ENCODE measurements around the gene ACBD3. TPM values are rescaled to one million over a fixed set of nuclear protein-coding genes. Genes with fewer than 3 reads are reported as not detected.
"Not testable (repeated sequence)": the region's sequence is repeated elsewhere in the genome, so short reads cannot be mapped to it uniquely, and the experiment has no call there.

The ACBD3 gene
- total RNA-seq, 5 donors from 2014 or later (not counting 1 experiment from before 2014, with no cell fraction given): 21.7 to 26.2 (median 22.5) TPM

DNA sequence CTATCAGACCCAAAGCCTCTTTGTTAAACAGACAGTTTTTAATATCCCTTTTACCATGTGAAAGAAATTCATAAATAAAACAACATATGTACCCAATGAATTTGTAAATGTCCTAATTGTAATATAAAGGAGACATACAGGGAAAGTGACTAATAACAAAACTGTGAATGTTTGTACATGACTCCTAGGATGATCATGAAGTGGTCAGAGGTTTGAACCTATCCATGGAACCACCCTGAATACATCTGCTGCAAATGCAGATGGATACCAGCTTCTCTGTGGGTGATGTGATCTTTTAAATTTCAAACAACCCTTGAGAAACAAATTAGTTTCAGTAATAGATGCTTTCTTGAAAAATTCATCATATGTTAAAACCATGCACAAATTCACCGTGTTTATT, 16.7 kb upstream of the ACBD3 start:
- DNase-seq (no peak), ATAC-seq (replicated peaks in 1 of 4) (no peak)
- Mint-ChIP-seq H3K4me1 (no peaks in the 10 kb centered on the region), H3K27me3 (peaks cover 4 to 15% of the 10 kb centered on the region in 2 donors), H3K27ac (no peak overlapping the region), H3K4me3 (no peak overlapping the region), H3K9me3 (no peaks in the 10 kb centered on the region), H3K36me3 (no peaks in the 10 kb centered on the region)
- POLR2A ChIA-PET: interaction anchor here in 1 of 2 donors (0.6 kb wide), 1 partner anchor 347 kb away, joined by 3 read pairs; no protein-coding TSS in a partner anchor
- no peak overlapping the region for H3K4me3 ChIP-seq (ENCODE audit: control insufficient read depth in 1 of 2, extremely low read depth in 1 of 2, low read length in 1 of 2)
- H3K4me1 ChIP-seq (ENCODE audit: control insufficient read depth in 1 of 2, extremely low read depth in 1 of 2, insufficient read depth in 2 of 2, low read length in 2 of 2): no peaks in the 10 kb centered on the region
- peaks cover 0 to 11% of the 10 kb centered on the region in 2 experiments for H3K27me3 ChIP-seq (replicated peaks in 1 of 2; ENCODE audit: control insufficient read depth in 2 of 2, extremely low read depth in 1 of 2, insufficient read depth in 2 of 2, low read length in 1 of 2)
- no peaks in the 10 kb centered on the region for H3K9me3 ChIP-seq
- no peak overlapping the region for H3K27ac ChIP-seq (ENCODE audit: low read length)
- CTCF ChIA-PET: interaction anchor here in 1 of 2 donors (0.7 kb wide), 1 partner anchor 171 kb away, joined by 3 read pairs; no protein-coding TSS in a partner anchor
- no CpG with 5 or more reads among the region's 1 CpG for WGBS (ENCODE audit: insufficient coverage)
- no peaks in the 10 kb centered on the region for H3K36me3 ChIP-seq (ENCODE audit: control insufficient read depth in 2 of 2, extremely low read depth in 1 of 2, insufficient read depth in 1 of 2, low read length in 1 of 2)

DNA sequence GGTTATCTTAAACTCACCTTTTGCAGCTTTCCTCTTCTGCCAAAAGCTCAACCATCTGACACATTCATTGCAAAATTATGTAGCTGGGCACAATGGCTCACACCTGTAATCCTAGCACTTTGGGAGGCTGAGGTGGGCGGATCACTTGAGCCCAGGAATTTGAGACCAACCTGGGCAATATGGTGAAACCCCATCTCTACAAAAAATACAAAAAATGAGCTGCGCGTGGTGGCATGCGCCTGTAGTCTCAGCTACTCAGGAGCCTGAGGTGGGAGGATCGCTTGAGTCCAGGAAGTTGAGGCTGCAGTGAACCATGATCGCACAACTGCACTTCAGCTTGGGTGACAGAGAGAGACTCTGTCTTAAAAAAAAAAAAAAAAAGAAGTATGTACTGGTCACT, 16.1 kb upstream of the ACBD3 start:
- ChIA-PET CTCF (interaction anchor here (0.7 to 1.2 kb wide), 2 partner anchors 76 to 172 kb away, joined by 3 read pairs; no protein-coding TSS in a partner anchor), POLR2A (interaction anchor here in 1 of 2 donors (0.6 kb wide), 2 partner anchors 348 to 707 kb away, joined by 3 read pairs; no protein-coding TSS in a partner anchor)
- not testable (repeated sequence) for H3K9me3 ChIP-seq; H3K27ac ChIP-seq (ENCODE audit: low read length); DNase-seq; H3K4me1 Mint-ChIP-seq; H3K36me3 ChIP-seq (ENCODE audit: control insufficient read depth in 2 of 2, extremely low read depth in 1 of 2, insufficient read depth in 1 of 2, low read length in 1 of 2); H3K27ac Mint-ChIP-seq; H3K4me3 Mint-ChIP-seq; H3K4me3 ChIP-seq (ENCODE audit: control insufficient read depth in 1 of 2, extremely low read depth in 1 of 2, low read length in 1 of 2); H3K36me3 Mint-ChIP-seq; ATAC-seq (replicated peaks in 1 of 4); H3K9me3 Mint-ChIP-seq; H3K4me1 ChIP-seq (ENCODE audit: control insufficient read depth in 1 of 2, extremely low read depth in 1 of 2, insufficient read depth in 2 of 2, low read length in 2 of 2)
- H3K27me3 ChIP-seq (replicated peaks in 1 of 2; ENCODE audit: control insufficient read depth in 2 of 2, extremely low read depth in 1 of 2, insufficient read depth in 2 of 2, low read length in 1 of 2): peaks cover 0 to 15% of the 10 kb centered on the region in 2 experiments
- peaks cover 4 to 15% of the 10 kb centered on the region in 2 donors for H3K27me3 Mint-ChIP-seq
- no CpG with 5 or more reads among the region's 6 CpGs for WGBS (ENCODE audit: insufficient coverage)

DNA sequence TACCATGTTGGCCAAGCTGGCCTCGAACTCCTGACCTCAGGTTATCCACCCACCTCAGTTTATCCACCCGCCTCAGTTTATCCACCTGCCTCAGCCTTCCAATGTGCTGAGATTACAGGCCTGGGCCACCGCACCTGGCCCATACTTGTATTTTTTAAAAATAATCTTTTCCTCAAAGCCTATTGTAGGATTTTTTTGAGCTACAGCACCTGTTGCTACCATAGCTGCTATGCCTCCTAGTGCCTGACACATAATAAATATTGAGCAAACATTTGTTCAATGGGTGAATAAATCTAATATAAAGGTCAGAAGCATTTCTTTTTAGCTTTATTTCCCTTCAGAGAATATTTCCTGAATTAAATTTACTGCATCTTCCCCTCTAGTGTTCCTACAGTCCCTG, 15.7 kb upstream of the ACBD3 start:
- H3K4me3 ChIP-seq (ENCODE audit: control insufficient read depth in 1 of 2, extremely low read depth in 1 of 2, low read length in 1 of 2): no peak overlapping the region
- peaks cover 0 to 15% of the 10 kb centered on the region in 2 experiments for H3K27me3 ChIP-seq (replicated peaks in 1 of 2; ENCODE audit: control insufficient read depth in 2 of 2, extremely low read depth in 1 of 2, insufficient read depth in 2 of 2, low read length in 1 of 2)
- ATAC-seq (replicated peaks in 1 of 4) (no peak), DNase-seq (no peak)
- H3K27ac ChIP-seq (ENCODE audit: low read length): no peak overlapping the region
- H3K36me3 ChIP-seq (ENCODE audit: control insufficient read depth in 2 of 2, extremely low read depth in 1 of 2, insufficient read depth in 1 of 2, low read length in 1 of 2): no peaks in the 10 kb centered on the region
- ChIA-PET POLR2A (interaction anchor here in 1 of 2 donors (0.6 kb wide), 1 partner anchor 706 kb away, joined by 3 read pairs; no protein-coding TSS in a partner anchor), CTCF (interaction anchor here in 1 of 2 donors (1.2 kb wide), 1 partner anchor 76 kb away, joined by 3 read pairs; no protein-coding TSS in a partner anchor)
- no peaks in the 10 kb centered on the region for H3K36me3 Mint-ChIP-seq
- no peaks in the 10 kb centered on the region for H3K9me3 Mint-ChIP-seq
- H3K9me3 ChIP-seq: no peaks in the 10 kb centered on the region
- no peak overlapping the region for H3K4me3 Mint-ChIP-seq
- H3K27ac Mint-ChIP-seq: no peak overlapping the region
- WGBS (ENCODE audit: insufficient coverage): no CpG with 5 or more reads among the region's 3 CpGs
- H3K4me1 Mint-ChIP-seq: no peaks in the 10 kb centered on the region
- H3K4me1 ChIP-seq (ENCODE audit: control insufficient read depth in 1 of 2, extremely low read depth in 1 of 2, insufficient read depth in 2 of 2, low read length in 2 of 2): no peaks in the 10 kb centered on the region
- H3K27me3 Mint-ChIP-seq: peaks cover 4 to 15% of the 10 kb centered on the region in 2 donors

DNA sequence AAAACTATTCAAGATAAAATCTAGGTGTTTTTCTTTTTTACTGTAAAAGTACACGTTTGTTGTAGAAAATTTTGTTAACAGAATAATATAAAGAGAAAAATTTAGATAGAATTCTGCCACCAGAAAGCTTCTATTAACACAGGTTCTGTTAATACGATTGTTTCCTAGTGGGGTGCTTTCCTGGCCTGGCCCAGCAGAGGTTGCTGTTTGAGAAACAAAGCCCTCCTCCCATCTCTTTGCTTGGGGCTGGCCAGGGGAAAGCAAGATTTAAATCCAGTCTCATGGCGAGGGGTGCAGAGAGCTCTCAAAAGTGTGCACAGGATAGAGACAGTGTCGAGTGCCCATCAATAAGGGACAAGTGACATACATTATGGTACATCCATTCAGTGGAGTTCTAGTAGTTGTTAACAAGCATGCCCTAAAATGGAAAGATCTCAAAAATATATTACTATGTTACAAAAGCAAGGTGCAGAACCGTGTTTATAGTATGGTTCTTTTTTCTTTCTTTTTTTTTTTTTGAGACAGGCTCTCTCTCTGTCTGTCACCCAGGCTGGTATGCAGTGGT, 14.6 kb upstream of the ACBD3 start:
- Histone ChIP-seq H3K27me3 (replicated peaks in 1 of 2; ENCODE audit: control insufficient read depth in 2 of 2, extremely low read depth in 1 of 2, insufficient read depth in 2 of 2, low read length in 1 of 2) (peaks cover 0 to 15% of the 10 kb centered on the region in 2 experiments), H3K4me1 (ENCODE audit: control insufficient read depth in 1 of 2, extremely low read depth in 1 of 2, insufficient read depth in 2 of 2, low read length in 2 of 2) (peaks cover 0 to 3% of the 10 kb centered on the region in 2 experiments), H3K9me3 (no peaks in the 10 kb centered on the region), H3K36me3 (ENCODE audit: control insufficient read depth in 2 of 2, extremely low read depth in 1 of 2, insufficient read depth in 1 of 2, low read length in 1 of 2) (no peaks in the 10 kb centered on the region), H3K27ac (ENCODE audit: low read length) (no peak overlapping the region), H3K4me3 (ENCODE audit: control insufficient read depth in 1 of 2, extremely low read depth in 1 of 2, low read length in 1 of 2) (no peak overlapping the region)
- no peak overlapping the region for H3K4me3 Mint-ChIP-seq
- ChIA-PET POLR2A (interaction anchor here in 1 of 2 donors (0.6 kb wide), 1 partner anchor 17 kb away, joined by 3 read pairs; no protein-coding TSS in a partner anchor), CTCF (interaction anchor here in 1 of 2 donors (0.8 to 1.0 kb wide), 2 partner anchors 12 to 76 kb away, joined by 3 to 4 read pairs; no protein-coding TSS in a partner anchor)
- H3K9me3 Mint-ChIP-seq: no peaks in the 10 kb centered on the region
- no peak overlapping the region for H3K27ac Mint-ChIP-seq
- H3K27me3 Mint-ChIP-seq: peaks cover 4 to 15% of the 10 kb centered on the region in 2 donors
- DNase-seq (peak in 1 of 35 experiments; percentile 9), ATAC-seq (replicated peaks in 1 of 4) (no peak)
- WGBS (ENCODE audit: insufficient coverage): no CpG with 5 or more reads among the region's 5 CpGs
- peaks cover 0 to 3% (median 2%) of the 10 kb centered on the region in 3 donors for H3K4me1 Mint-ChIP-seq
- H3K36me3 Mint-ChIP-seq: no peaks in the 10 kb centered on the region

DNA sequence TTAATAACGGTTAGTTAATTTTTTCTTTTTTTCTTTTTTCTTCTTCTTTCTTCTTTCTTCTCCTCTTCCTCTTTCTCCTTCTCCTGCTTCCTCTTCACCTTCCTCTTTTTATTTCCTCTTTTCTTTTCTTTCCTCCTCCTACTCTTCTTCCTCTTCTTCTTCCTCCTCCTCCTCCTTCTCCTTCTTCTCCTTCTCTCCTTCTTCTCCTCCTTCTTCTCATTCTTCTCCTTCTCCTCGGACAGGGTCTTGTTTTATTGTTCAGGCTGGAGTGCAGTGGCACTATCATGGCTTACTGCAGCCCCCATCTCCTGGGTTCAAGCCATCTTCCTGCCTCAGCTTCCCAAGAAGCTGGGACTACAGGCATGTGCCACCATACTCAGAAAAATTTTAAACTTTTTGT, 13.4 kb upstream of the ACBD3 start:
- 40% methylated on average over 1 of the region's 2 CpGs for WGBS (ENCODE audit: insufficient coverage)
- Mint-ChIP-seq H3K4me1 (peaks cover 0 to 3% (median 2%) of the 10 kb centered on the region in 3 donors), H3K27me3 (peaks cover 7 to 18% of the 10 kb centered on the region in 2 donors), H3K36me3 (no peaks in the 10 kb centered on the region), H3K27ac (no peak overlapping the region), H3K4me3 (no peak overlapping the region), H3K9me3 (no peaks in the 10 kb centered on the region)
- ChIA-PET CTCF (interaction anchor here in 1 of 2 donors (1.0 kb wide), 1 partner anchor 75 kb away, joined by 4 read pairs; no protein-coding TSS in a partner anchor), POLR2A (no interaction called here)
- Histone ChIP-seq H3K4me3 (ENCODE audit: control insufficient read depth in 1 of 2, extremely low read depth in 1 of 2, low read length in 1 of 2) (no peak overlapping the region), H3K4me1 (ENCODE audit: control insufficient read depth in 1 of 2, extremely low read depth in 1 of 2, insufficient read depth in 2 of 2, low read length in 2 of 2) (peaks cover 0 to 3% of the 10 kb centered on the region in 2 experiments), H3K27ac (ENCODE audit: low read length) (no peak overlapping the region), H3K9me3 (no peaks in the 10 kb centered on the region), H3K36me3 (ENCODE audit: control insufficient read depth in 2 of 2, extremely low read depth in 1 of 2, insufficient read depth in 1 of 2, low read length in 1 of 2) (no peaks in the 10 kb centered on the region), H3K27me3 (replicated peaks in 1 of 2; ENCODE audit: control insufficient read depth in 2 of 2, extremely low read depth in 1 of 2, insufficient read depth in 2 of 2, low read length in 1 of 2) (peaks cover 0 to 14% of the 10 kb centered on the region in 2 experiments)
- no peak for DNase-seq
- no peak for ATAC-seq (replicated peaks in 1 of 4)

DNA sequence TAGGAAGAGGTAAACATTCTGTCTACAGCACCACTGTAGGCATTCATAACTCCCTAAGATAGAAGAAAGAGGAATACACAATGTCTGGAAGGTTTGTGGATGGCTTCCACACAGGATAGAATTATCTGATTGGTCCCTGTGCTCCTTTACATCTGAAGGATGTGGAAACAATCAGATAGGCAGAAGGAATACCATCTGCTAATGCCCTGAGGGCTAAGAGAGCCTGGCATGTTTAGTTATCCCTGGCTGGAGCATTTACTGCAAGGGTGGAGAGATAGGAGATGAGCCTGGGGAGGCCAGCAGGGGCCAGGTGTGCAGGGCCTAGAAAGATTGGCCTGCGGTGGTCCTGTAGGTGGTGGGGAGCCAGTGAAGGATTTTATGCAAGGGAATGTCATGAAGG, 8.6 kb upstream of the ACBD3 start:
- peaks cover 0 to 3% (median 2%) of the 10 kb centered on the region in 3 donors for H3K4me1 Mint-ChIP-seq
- H3K27ac Mint-ChIP-seq: no peak overlapping the region
- Histone ChIP-seq H3K36me3 (ENCODE audit: control insufficient read depth in 2 of 2, extremely low read depth in 1 of 2, insufficient read depth in 1 of 2, low read length in 1 of 2) (no peaks in the 10 kb centered on the region), H3K27me3 (replicated peaks in 1 of 2; ENCODE audit: control insufficient read depth in 2 of 2, extremely low read depth in 1 of 2, insufficient read depth in 2 of 2, low read length in 1 of 2) (peaks cover 0 to 12% of the 10 kb centered on the region in 2 experiments), H3K4me3 (ENCODE audit: control insufficient read depth in 1 of 2, extremely low read depth in 1 of 2, low read length in 1 of 2) (no peak overlapping the region), H3K27ac (ENCODE audit: low read length) (no peak overlapping the region), H3K4me1 (ENCODE audit: control insufficient read depth in 1 of 2, extremely low read depth in 1 of 2, insufficient read depth in 2 of 2, low read length in 2 of 2) (peaks cover 0 to 3% of the 10 kb centered on the region in 2 experiments), H3K9me3 (no peaks in the 10 kb centered on the region)
- no peak for ATAC-seq (replicated peaks in 1 of 4)
- POLR2A ChIA-PET: interaction anchor here in 1 of 2 donors (0.5 kb wide), 1 partner anchor 50 kb away, joined by 3 read pairs; no protein-coding TSS in a partner anchor
- no peak for DNase-seq
- no peaks in the 10 kb centered on the region for H3K36me3 Mint-ChIP-seq
- CTCF ChIA-PET: interaction anchor here (0.9 to 2.3 kb wide), 4 partner anchors 29 to 130 kb away, joined by 3 to 10 read pairs (median 4); no protein-coding TSS in a partner anchor
- 89% methylated on average over 1 of the region's 1 CpG for WGBS (ENCODE audit: insufficient coverage)
- H3K4me3 Mint-ChIP-seq: no peak overlapping the region
- H3K9me3 Mint-ChIP-seq: no peaks in the 10 kb centered on the region
- H3K27me3 Mint-ChIP-seq: peaks cover 3 to 6% of the 10 kb centered on the region in 2 donors
